HepG2 (cell line): Measurements from ENCODE around the gene RERE. TPM values are rescaled to one million over a fixed set of nuclear protein-coding genes. Genes with fewer than 3 reads are reported as not detected.

Experiments
- ATAC-seq: fragments of 200-7000 bp; cut with Tn5 transposase; 3 replicates; pipeline ENCODE4 v1.9.1; 2020; ENCODE audit warnings: mild to moderate bottlenecking, moderate library complexity
- BruUV-seq: library from RNA; stranded (reverse); fragments of 400-500 nt; replicated peaks from 2 replicates; lab custom pipeline; 2021; lab: Mats Ljungman, UMichigan
- CTCF ChIA-PET: fragments of 300-600 bp; formaldehyde crosslinking; extraction: SDS; loops from one replicate; lab custom pipeline; 2021; ENCODE audit warnings: low total read pairs, inconsistent platforms, low intra/inter-chr PET ratio; lab: Yijun Ruan, JAX
- POLR2A ChIA-PET: fragments of 350-600 bp; sonication (Branson Sonifier 250); formaldehyde crosslinking; loops from one replicate; lab custom pipeline; 2020; ENCODE audit warnings: antibody characterized with exemption, inconsistent platforms; lab: Yijun Ruan, JAX
- DNase-seq: peaks from one replicate; pipeline ENCODE4 v3.0.0-alpha.2; 2015; ENCODE audit warnings: low spot score
- FAIRE-seq: peaks from 3 replicates; lab custom pipeline; 2011; peaks lifted over from hg19 to GRCh38; lab: Jason Lieb, UNC
- H2AFZ ChIP-seq: one replicate; pipeline ENCODE4 v1.6.1; 2011; ENCODE audit warnings: low read length, inconsistent platforms
- H3K27ac ChIP-seq: fragments of 300-600 bp; 3 replicates; pipeline ENCODE4 v1.8.0; 2011; ENCODE audit warnings: mixed run types, mild to moderate bottlenecking, mixed read lengths, low read length, inconsistent platforms; ENCODE audit not compliant: insufficient read depth; ENCODE audit errors: extremely low read length
- H3K27me3 ChIP-seq, 2 experiments: fragments of 200-600 bp in 1 of 2; 2 replicates in 1 of 2; 3 replicates in 1 of 2; pipeline versions ENCODE4 v1.6.0 to v1.8.0; 2011; ENCODE audit warnings: low read length in 2 of 2, mild to moderate bottlenecking in 2 of 2, moderate library complexity in 2 of 2, inconsistent platforms in 1 of 2; ENCODE audit not compliant: insufficient read depth in 2 of 2, control insufficient read depth in 1 of 2
- H3K36me3 ChIP-seq, 2 experiments: fragments of 200-600 bp in 1 of 2; replicated peaks in 1 of 2; 2 replicates in 1 of 2; 3 replicates in 1 of 2; pipeline versions ENCODE4 v1.5.1 to v1.8.0; 2011; ENCODE audit warnings: low read length in 2 of 2, inconsistent platforms in 1 of 2; ENCODE audit not compliant: insufficient read depth in 2 of 2, control insufficient read depth in 1 of 2
- H3K4me1 ChIP-seq: 2 replicates; pipeline ENCODE4 v1.5.1; 2012; ENCODE audit warnings: low read length, inconsistent platforms; ENCODE audit not compliant: insufficient read depth
- H3K4me2 ChIP-seq: 2 replicates; pipeline ENCODE4 v1.6.0; 2011; ENCODE audit warnings: low read depth, low read length, inconsistent platforms
- H3K4me3 ChIP-seq, 3 experiments: fragments of 200-600 bp in 1 of 3; sonication (generic), shearing (Covaris generic) in 1 of 3; replicated peaks in 1 of 3; 2 replicates each; pipeline ENCODE4 v1.5.1; 2011 to 2016; ENCODE audit warnings: low read length in 3 of 3, inconsistent platforms in 2 of 3, low read depth in 2 of 3, mild to moderate bottlenecking in 2 of 3, control low read depth in 1 of 3, mixed read lengths in 1 of 3; ENCODE audit not compliant: insufficient read depth in 1 of 3
- H3K79me2 ChIP-seq: one replicate; pipeline ENCODE4 v1.6.1; 2011; ENCODE audit warnings: low read length, inconsistent platforms; ENCODE audit not compliant: insufficient read depth
- H3K9ac ChIP-seq: 2 replicates; pipeline ENCODE4 v1.6.0; 2011; ENCODE audit warnings: mild to moderate bottlenecking, low read depth, low read length, inconsistent platforms; ENCODE audit not compliant: insufficient read depth
- H3K9me3 ChIP-seq: 2 replicates; pipeline ENCODE4 v1.5.1; 2012; ENCODE audit warnings: mild to moderate bottlenecking, low read length
- H4K20me1 ChIP-seq: 2 replicates; pipeline ENCODE4 v1.6.0; 2011; ENCODE audit warnings: inconsistent platforms, mild to moderate bottlenecking, low read length, moderate library complexity; ENCODE audit not compliant: insufficient read depth
- CENPX ChIP-seq: sonication (generic); formaldehyde crosslinking; IDR thresholded peaks from 2 replicates; pipeline ENCODE4 v1.9.0; 2021; ENCODE audit warnings: mild to moderate bottlenecking, missing genetic modification reagents, moderate library complexity
- FOXK1 ChIP-seq: sonication (generic); formaldehyde crosslinking; IDR thresholded peaks from 2 replicates; pipeline ENCODE4 v1.4.0; 2020; ENCODE audit warnings: low read depth, missing genetic modification reagents, borderline replicate concordance
- GTF2F1 ChIP-seq: fragments of 150-350 bp; IDR thresholded peaks from 2 replicates; pipeline ENCODE4 v1.6.1; 2014; ENCODE audit warnings: low read length
- KDM1A ChIP-seq: IDR thresholded peaks from 2 replicates; pipeline ENCODE4 v1.6.1; 2016; ENCODE audit warnings: missing compliant biosample characterization
- KLF16 ChIP-seq, 2 experiments: sonication (generic) in 1 of 2; formaldehyde crosslinking in 1 of 2; IDR thresholded peaks; 2 replicates each; pipeline versions ENCODE4 v1.6.1 to v1.8.0; 2016 to 2023; ENCODE audit warnings: missing genetic modification reagents in 2 of 2, missing compliant biosample characterization in 1 of 2
- MYNN ChIP-seq: sonication (generic); formaldehyde crosslinking; IDR thresholded peaks from 2 replicates; pipeline ENCODE4 v1.4.0; 2020; ENCODE audit warnings: mild to moderate bottlenecking, low read depth, missing genetic modification reagents
- PHF5A ChIP-seq: IDR thresholded peaks from one replicate; pipeline ENCODE4 v1.6.1; 2018; ENCODE audit warnings: low read depth, missing genetic modification reagents; ENCODE audit not compliant: unreplicated experiment
- RAD21 ChIP-seq: fragments of 450-650 bp; formaldehyde crosslinking; IDR thresholded peaks from 2 replicates; pipeline ENCODE4 v1.5.0; 2020; ENCODE audit warnings: mild to moderate bottlenecking
- RFX1 ChIP-seq: fragments of 450-650 bp; IDR thresholded peaks from 2 replicates; pipeline ENCODE4 v1.6.1; 2017
- SAFB2 ChIP-seq: sonication (generic); formaldehyde crosslinking; IDR thresholded peaks from 2 replicates; pipeline ENCODE4 v1.5.1; 2020; ENCODE audit warnings: missing genetic modification reagents, low read depth, mild to moderate bottlenecking, borderline replicate concordance
- SAP130 ChIP-seq: IDR thresholded peaks from 2 replicates; pipeline ENCODE4 v1.6.1; 2016; ENCODE audit warnings: low read depth
- SRF ChIP-seq: IDR thresholded peaks from 2 replicates; pipeline ENCODE4 v1.6.1; 2011; ENCODE audit warnings: mild to moderate bottlenecking, low read depth, low read length, moderate library complexity
- SYNCRIP ChIP-seq: fragments of 200-400 bp; formaldehyde crosslinking; IDR thresholded peaks from 2 replicates; pipeline ENCODE4 v1.6.1; 2018; ENCODE audit warnings: mild to moderate bottlenecking, low read depth, low read length; ENCODE audit not compliant: insufficient read depth
- ZBTB21 ChIP-seq: sonication (generic); formaldehyde crosslinking; IDR thresholded peaks from 2 replicates; pipeline ENCODE4 v1.4.0; 2020; ENCODE audit warnings: missing genetic modification reagents
- ZNF136 ChIP-seq: sonication (generic); formaldehyde crosslinking; IDR thresholded peaks from 2 replicates; pipeline ENCODE4 v1.8.1; 2022; ENCODE audit warnings: low read depth, mild to moderate bottlenecking, moderate library complexity, missing genetic modification reagents
- ZNF160 ChIP-seq: sonication (generic); formaldehyde crosslinking; IDR thresholded peaks from 2 replicates; pipeline ENCODE4 v1.8.0; 2022; ENCODE audit warnings: mild to moderate bottlenecking, inconsistent platforms, missing genetic modification reagents
- ZNF383 ChIP-seq: sonication (generic); formaldehyde crosslinking; IDR thresholded peaks from 2 replicates; pipeline ENCODE4 v1.4.0; 2020; ENCODE audit warnings: missing genetic modification reagents, mild to moderate bottlenecking, borderline replicate concordance
- ZNF44 ChIP-seq: sonication (generic); formaldehyde crosslinking; IDR thresholded peaks from 2 replicates; pipeline ENCODE4 v1.5.1; 2020; ENCODE audit warnings: mild to moderate bottlenecking, missing genetic modification reagents
- WGBS: methylation state at CpG from one replicate; pipeline ENCODE4 v1.1.6; 2017; ENCODE audit warnings: low lambda C conversion rate; 5-methylcytosine and 5-hydroxymethylcytosine counted together
- in situ Hi-C: cut with HindIII; loops from 2 replicates; pipeline ENCODE4 v1.10.0; 2017; ENCODE audit warnings: low pct_unique_long_range_greater_than_20kb; ENCODE audit not compliant: extremely low pct_ligation_motif_present
- intact Hi-C: fragments of 100-400 bp; cut with micrococcal nuclease; formaldehyde crosslinking; loops from one replicate; pipeline ENCODE4 v1.10.0; 2022; ENCODE audit not compliant: unreplicated experiment
- polyA plus RNA-seq, 8 experiments: library from polyadenylated mRNA; depleted of rRNA in 3 of 8; stranded (reverse) in 7 of 8; unstranded in 1 of 8; fragments of >200 nt; fragmentation: Illumina TruSeq in 4 of 8; extraction: Trizol in 4 of 8; gene quantifications; 2 replicates each; pipeline versions ENCODE4 v1.2.1 to v1.2.3, GENCODE V29; 2011 to 2016; ENCODE audit warnings: low read depth in 4 of 8, missing spikeins in 1 of 8, mixed read lengths in 1 of 8; ENCODE audit not compliant: insufficient read depth in 1 of 8
- total RNA-seq, 5 experiments: library from RNA; depleted of rRNA; stranded (reverse); fragments of >200 nt; fragmentation: Illumina TruSeq; extraction: Trizol; gene quantifications; 2 replicates each; pipeline ENCODE4 v1.2.3, GENCODE V29; 2016; ENCODE audit warnings: low read depth in 1 of 5
- TF ChIP-seq, protein P1 (sequence below): sonication (generic); formaldehyde crosslinking; IDR thresholded peaks from 2 replicates; pipeline ENCODE4 v1.4.0; 2020; ENCODE audit warnings: missing genetic modification reagents

The RERE gene
- total and polyA plus RNA-seq, 2 of the 13 experiments (the other 11 are each of a cell fraction or from before 2014, with no cell fraction given) = 18.3 to 21.9 TPM

DNA sequence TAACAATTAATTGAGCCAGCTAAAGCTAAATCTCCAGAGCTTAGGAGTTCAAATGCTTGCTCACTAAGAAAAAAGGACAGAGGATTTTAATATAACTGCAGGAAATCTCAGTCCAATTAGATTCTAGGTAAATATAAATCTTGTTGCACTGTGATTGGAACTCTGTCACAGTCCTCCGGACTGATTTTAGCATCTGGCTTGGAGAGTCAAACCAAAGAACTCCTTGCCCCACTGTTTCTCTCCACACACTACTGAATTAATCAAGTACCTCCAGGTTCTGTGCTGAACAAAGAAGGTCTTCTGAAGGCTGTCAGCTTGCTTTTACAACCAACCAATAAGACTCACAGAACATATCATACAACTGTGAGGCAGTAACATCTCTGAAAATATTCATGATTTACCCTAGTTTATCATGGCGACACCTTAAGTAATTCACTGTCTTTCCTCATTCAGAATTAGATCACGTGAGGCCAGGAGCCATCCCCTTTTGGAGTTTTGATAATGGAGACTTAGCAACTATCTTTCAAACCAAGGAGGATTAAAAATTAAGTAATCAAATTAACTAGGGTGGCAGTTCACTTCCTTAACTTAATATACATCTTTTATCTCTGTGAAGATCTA, 176.0 kb downstream of the RERE start (continued):
- TF ChIP-seq PHF5A (CRISPR knock-in tag) = no peak
- no peak for TF ChIP-seq ZBTB21

DNA sequence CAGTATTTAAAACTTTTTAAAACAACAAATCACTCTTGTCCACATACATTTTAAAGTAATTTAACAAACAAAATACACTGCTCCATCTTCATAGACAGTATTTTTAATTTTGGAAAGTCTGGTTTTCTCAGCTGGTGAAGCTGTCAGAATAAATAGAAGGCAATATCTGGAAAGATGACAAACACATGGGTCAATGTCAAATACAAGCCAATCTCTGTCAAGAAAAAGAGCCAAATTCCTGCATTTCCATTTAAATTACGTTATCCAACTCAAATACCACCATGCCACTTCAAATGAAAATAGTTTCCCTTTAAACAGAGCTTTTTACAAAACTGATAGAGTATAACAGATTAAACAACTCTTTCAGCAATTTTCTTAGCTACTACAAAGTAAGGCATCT, 176.5 kb downstream of the RERE start:
- H3K4me3 ChIP-seq = no peak overlapping the region
- intact Hi-C loops = no loop called here
- DNase-seq (no peak), FAIRE-seq (no peak), ATAC-seq (no peak)
- H4K20me1 ChIP-seq = peaks cover 54% of the 10 kb centered on the region
- no peak overlapping the region for H3K9ac ChIP-seq
- peak; percentile 20; the same call in 1 of the 2 replicates for TF ChIP-seq SAP130 (CRISPR knock-in tag)
- no peak for TF ChIP-seq SAFB2 (CRISPR knock-in tag)
- no peak for TF ChIP-seq ZNF136 (CRISPR knock-in tag)
- 100% methylated on average over 1 of the region's 1 CpG for WGBS
- no peaks in the 10 kb centered on the region for H3K9me3 ChIP-seq
- peaks cover 1 to 4% of the 10 kb centered on the region in 2 experiments for H3K36me3 ChIP-seq
- H3K4me1 ChIP-seq = peaks cover 59% of the 10 kb centered on the region
- no TSS peak for BruUV-seq
- in situ Hi-C loops = no loop called here
- ChIA-PET CTCF (no interaction called here), POLR2A (no interaction called here)
- no peak overlapping the region for H3K4me2 ChIP-seq
- H2AFZ ChIP-seq = no peak overlapping the region
- no peaks in the 10 kb centered on the region for H3K27me3 ChIP-seq
- peaks cover 95% of the 10 kb centered on the region for H3K79me2 ChIP-seq
- no peak overlapping the region for H3K27ac ChIP-seq

DNA sequence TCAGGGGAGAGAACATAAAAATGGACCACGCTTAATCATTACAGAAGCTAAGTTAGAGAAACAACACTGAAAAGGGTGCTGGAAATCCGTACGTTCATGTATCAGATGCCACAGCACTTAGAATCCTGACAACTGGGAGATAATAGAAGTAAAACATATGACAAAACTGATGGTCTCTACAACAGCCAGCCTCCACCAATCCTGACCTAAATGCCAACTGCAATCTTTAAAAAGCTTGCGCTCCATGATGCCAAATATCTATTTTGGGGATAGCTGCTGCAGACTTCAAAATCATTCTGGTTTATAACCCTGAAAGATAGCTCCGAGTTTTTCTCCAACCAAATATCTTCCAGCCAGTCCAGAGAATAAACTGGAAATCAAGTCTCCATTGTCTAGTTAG, 178.3 kb downstream of the RERE start:
- Histone ChIP-seq H3K9me3 (no peaks in the 10 kb centered on the region), H3K4me2 (no peak overlapping the region), H3K27ac (no peak overlapping the region), H3K4me1 (peaks cover 41% of the 10 kb centered on the region), H2AFZ (no peak overlapping the region), H3K4me3 (no peak overlapping the region), H3K27me3 (no peaks in the 10 kb centered on the region), H3K36me3 (peaks cover 4 to 11% of the 10 kb centered on the region in 2 experiments), H3K9ac (no peak overlapping the region), H3K79me2 (peaks cover 89% of the 10 kb centered on the region), H4K20me1 (peaks cover 60% of the 10 kb centered on the region)
- no peak for DNase-seq
- intact Hi-C loops (no loop called here), in situ Hi-C loops (no loop called here)
- ATAC-seq = no peak
- POLR2A ChIA-PET = no interaction called here
- 98% methylated on average over 5 of the region's 5 CpGs for WGBS
- no TSS peak for BruUV-seq
- no peak for FAIRE-seq
- CTCF ChIA-PET = no interaction called here
- TF ChIP-seq KDM1A (CRISPR knock-in tag) = no peak
- TF ChIP-seq RFX1 = no peak
- no peak for TF ChIP-seq CENPX (CRISPR knock-in tag)
- no peak for TF ChIP-seq ZNF160 (CRISPR knock-in tag)
- no peak for TF ChIP-seq MYNN (CRISPR knock-in tag)
- no peak for TF ChIP-seq RAD21
- TF ChIP-seq FOXK1 = no peak
- TF ChIP-seq SYNCRIP = no peak
- TF ChIP-seq SRF = no peak
- no peak for TF ChIP-seq ZNF383 (CRISPR knock-in tag)
- TF ChIP-seq, protein P1, sequence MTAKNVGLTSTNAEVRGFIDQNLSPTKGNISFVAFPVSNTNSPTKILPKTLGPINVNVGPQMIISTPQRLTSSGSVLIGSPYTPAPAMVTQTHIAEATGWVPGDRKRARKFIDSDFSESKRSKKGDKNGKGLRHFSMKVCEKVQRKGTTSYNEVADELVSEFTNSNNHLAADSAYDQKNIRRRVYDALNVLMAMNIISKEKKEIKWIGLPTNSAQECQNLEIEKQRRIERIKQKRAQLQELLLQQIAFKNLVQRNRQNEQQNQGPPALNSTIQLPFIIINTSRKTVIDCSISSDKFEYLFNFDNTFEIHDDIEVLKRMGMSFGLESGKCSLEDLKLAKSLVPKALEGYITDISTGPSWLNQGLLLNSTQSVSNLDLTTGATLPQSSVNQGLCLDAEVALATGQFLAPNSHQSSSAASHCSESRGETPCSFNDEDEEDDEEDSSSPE = no peak
- no peak for TF ChIP-seq KLF16 (CRISPR knock-in tag; IDR thresholded peaks at IDR 0.05)
- no peak for TF ChIP-seq ZNF44 (CRISPR knock-in tag)
- no peak for TF ChIP-seq GTF2F1
